H1 (cell line): ENCODE data around the gene RBM47. TPM values are rescaled to one million over a fixed set of nuclear protein-coding genes. Genes with fewer than 3 reads are reported as not detected.

Experiments used
- CTCF ChIA-PET: fragments of 300-600 bp; sonication (Branson Sonifier 250); formaldehyde crosslinking; loops from one replicate; lab custom pipeline; 2021; ENCODE audit not compliant: partially characterized antibody; lab: Charles Lee
- POLR2A ChIA-PET: fragments of 300-600 bp; sonication (Branson Sonifier 250); formaldehyde crosslinking; loops from one replicate; lab custom pipeline; 2021; ENCODE audit warnings: inconsistent platforms; ENCODE audit not compliant: partially characterized antibody; lab: Charles Lee
- DNase-seq, 2 experiments: peaks; one replicate each; pipeline versions ENCODE4 v3.0.0 to v3.0.0-alpha.2; 2010 to 2022; ENCODE audit warnings: low spot score in 2 of 2, low read depth in 1 of 2, mixed read lengths in 1 of 2
- FAIRE-seq: peaks from 2 replicates; lab custom pipeline; 2011; peaks lifted over from hg19 to GRCh38; lab: Jason Lieb, UNC
- H2AFZ ChIP-seq: 2 replicates; pipeline ENCODE4 v1.8.1; 2012; ENCODE audit warnings: low read length, inconsistent platforms
- H2AK5ac ChIP-seq: 2 replicates; pipeline ENCODE4 v1.6.1; 2013; ENCODE audit warnings: low read depth, low read length
- H2BK120ac ChIP-seq: replicated peaks from 2 replicates; pipeline ENCODE3; 2013; ENCODE audit warnings: low read depth, low read length, inconsistent platforms
- H2BK12ac ChIP-seq: 2 replicates; pipeline ENCODE4 v1.6.1; 2013; ENCODE audit warnings: low read depth, low read length
- H2BK15ac ChIP-seq: 2 replicates; pipeline ENCODE4 v1.6.1; 2013; ENCODE audit warnings: low read length
- H2BK20ac ChIP-seq: 2 replicates; pipeline ENCODE4 v1.6.1; 2013; ENCODE audit warnings: low read length
- H2BK5ac ChIP-seq: 2 replicates; pipeline ENCODE4 v1.6.1; 2013; ENCODE audit warnings: low read depth, low read length
- H3K14ac ChIP-seq: 2 replicates; pipeline ENCODE4 v1.6.1; 2013; ENCODE audit warnings: inconsistent platforms; ENCODE audit not compliant: insufficient read length
- H3K18ac ChIP-seq: 2 replicates; pipeline ENCODE4 v1.6.1; 2013; ENCODE audit warnings: low read length; ENCODE audit errors: extremely low read depth
- H3K23ac ChIP-seq: 2 replicates; pipeline ENCODE4 v1.6.1; 2013; ENCODE audit warnings: inconsistent platforms; ENCODE audit not compliant: insufficient read length
- H3K23me2 ChIP-seq: 2 replicates; pipeline ENCODE4 v1.6.1; 2013; ENCODE audit warnings: low read depth, low read length
- H3K27ac ChIP-seq: 2 replicates; pipeline ENCODE4 v1.6.1; 2011; ENCODE audit warnings: low read depth, low read length, inconsistent platforms
- H3K27me3 ChIP-seq, 4 experiments: replicated peaks in 1 of 4; 1 replicate in 1 of 4; 2 replicates in 3 of 4; pipeline versions ENCODE4 v1.6.1 to v1.8.1; 2011 to 2013; ENCODE audit warnings: low read length in 3 of 4, mild to moderate bottlenecking in 3 of 4, inconsistent platforms in 2 of 4, mixed read lengths in 2 of 4, moderate library complexity in 1 of 4; ENCODE audit not compliant: control insufficient read depth in 3 of 4, insufficient read depth in 3 of 4; ENCODE audit errors: extremely low read depth in 1 of 4
- H3K36me3 ChIP-seq, 4 experiments: 2 replicates each; pipeline versions ENCODE4 v1.6.1 to v1.8.1; 2011 to 2013; ENCODE audit warnings: mild to moderate bottlenecking in 4 of 4, low read length in 3 of 4, moderate library complexity in 2 of 4, control low read depth in 1 of 4, inconsistent platforms in 1 of 4; ENCODE audit not compliant: insufficient read depth in 4 of 4, control insufficient read depth in 2 of 4
- H3K4ac ChIP-seq: replicated peaks from 2 replicates; pipeline ENCODE3; 2013; ENCODE audit warnings: low read length, low read depth, mixed read lengths, inconsistent platforms; ENCODE audit not compliant: insufficient read length
- H3K4me1 ChIP-seq, 4 experiments: replicated peaks in 1 of 4; 1 replicate in 1 of 4; 2 replicates in 3 of 4; pipeline versions ENCODE4 v1.6.1 to v1.8.1; 2011 to 2013; ENCODE audit warnings: low read length in 3 of 4, inconsistent platforms in 2 of 4, mixed read lengths in 1 of 4; ENCODE audit not compliant: insufficient read depth in 4 of 4, control insufficient read depth in 3 of 4
- H3K4me2 ChIP-seq, 2 experiments: 2 replicates each; pipeline versions ENCODE4 v1.6.1 to v1.8.1; 2011 to 2013; ENCODE audit warnings: low read depth in 2 of 2, low read length in 2 of 2, control low read depth in 1 of 2, inconsistent platforms in 1 of 2, mild to moderate bottlenecking in 1 of 2; ENCODE audit not compliant: insufficient read depth in 1 of 2
- H3K4me3 ChIP-seq, 4 experiments: fragments of 200-600, 300-600 bp in 1 of 4; sonication (generic), shearing (Covaris generic), sonication (Bioruptor Twin) in 1 of 4; 2 replicates each; pipeline versions ENCODE4 v1.5.1 to v1.8.1; 2011 to 2016; ENCODE audit warnings: low read length in 4 of 4, low read depth in 3 of 4, control low read depth in 2 of 4, inconsistent platforms in 2 of 4, mild to moderate bottlenecking in 2 of 4, mixed read lengths in 1 of 4, moderate library complexity in 1 of 4; ENCODE audit not compliant: insufficient read depth in 2 of 4; ENCODE audit errors: extremely low read depth in 1 of 4
- H3K56ac ChIP-seq: replicated peaks from 2 replicates; pipeline ENCODE3; 2013; ENCODE audit warnings: low read depth, mild to moderate bottlenecking, mixed read lengths, low read length, inconsistent platforms; ENCODE audit not compliant: insufficient read length
- H3K79me1 ChIP-seq: 2 replicates; pipeline ENCODE4 v1.6.1; 2013; ENCODE audit warnings: low read depth, low read length, control low read depth
- H3K79me2 ChIP-seq, 2 experiments: 2 replicates each; pipeline versions ENCODE4 v1.6.1 to v1.8.1; 2012 to 2013; ENCODE audit warnings: low read length in 2 of 2, mild to moderate bottlenecking in 2 of 2, inconsistent platforms in 1 of 2; ENCODE audit not compliant: insufficient read depth in 2 of 2, control insufficient read depth in 1 of 2
- H3K9ac ChIP-seq, 4 experiments: replicated peaks in 1 of 4; 1 replicate in 1 of 4; 2 replicates in 3 of 4; pipeline versions ENCODE4 v1.6.1 to v1.8.1; 2011 to 2013; ENCODE audit warnings: low read depth in 3 of 4, low read length in 3 of 4, control low read depth in 2 of 4, mild to moderate bottlenecking in 2 of 4, moderate library complexity in 2 of 4, inconsistent platforms in 1 of 4; ENCODE audit errors: extremely low read depth in 1 of 4
- H3K9me3 ChIP-seq, 2 experiments: 2 replicates each; pipeline versions ENCODE4 v1.6.1 to v1.8.1; 2012 to 2013; ENCODE audit warnings: mild to moderate bottlenecking in 2 of 2, moderate library complexity in 2 of 2, control low read depth in 1 of 2, inconsistent platforms in 1 of 2, low read depth in 1 of 2, low read length in 1 of 2, mixed read lengths in 1 of 2; ENCODE audit not compliant: insufficient read depth in 2 of 2
- H4K20me1 ChIP-seq, 2 experiments: replicated peaks in 1 of 2; 2 replicates each; pipeline versions ENCODE3 to v1.8.1; 2011 to 2013; ENCODE audit warnings: inconsistent platforms in 2 of 2, low read length in 2 of 2, mild to moderate bottlenecking in 1 of 2; ENCODE audit not compliant: insufficient read depth in 2 of 2, control insufficient read depth in 1 of 2
- H4K5ac ChIP-seq: 2 replicates; pipeline ENCODE4 v1.6.1; 2013; ENCODE audit warnings: low read length, low read depth, mixed read lengths, inconsistent platforms; ENCODE audit not compliant: insufficient read length
- H4K8ac ChIP-seq: 2 replicates; pipeline ENCODE4 v1.8.0; 2013; ENCODE audit warnings: mild to moderate bottlenecking, moderate library complexity, low read length, inconsistent platforms; ENCODE audit not compliant: insufficient read depth; ENCODE audit errors: extremely low read depth
- H4K91ac ChIP-seq: replicated peaks from 2 replicates; pipeline ENCODE3; 2013; ENCODE audit warnings: low read length, mixed read lengths, inconsistent platforms; ENCODE audit not compliant: insufficient read length
- EZH2 ChIP-seq: fragments of 200-600 bp; sonication (generic); IDR thresholded peaks from 2 replicates; pipeline ENCODE4 v1.7.1; 2012; ENCODE audit warnings: low read depth, mild to moderate bottlenecking, moderate library complexity, low read length, inconsistent platforms; ENCODE audit not compliant: severe bottlenecking
- JUN ChIP-seq: IDR thresholded peaks from 2 replicates; pipeline ENCODE4 v1.6.1; 2011; ENCODE audit warnings: low read depth, mild to moderate bottlenecking, improper control_type of control experiment, low read length
- POLR2AphosphoS5 ChIP-seq: IDR thresholded peaks from 2 replicates; pipeline ENCODE4 v1.6.1; 2011; ENCODE audit warnings: low read depth, low read length
- RAD21 ChIP-seq, 2 experiments: IDR thresholded peaks in 1 of 2; conservative IDR thresholded peaks in 1 of 2; 2 replicates each; pipeline ENCODE4 v1.6.1; 2011; ENCODE audit warnings: low read depth in 2 of 2, low read length in 2 of 2, improper control_type of control experiment in 1 of 2, inconsistent platforms in 1 of 2, mild to moderate bottlenecking in 1 of 2, moderate library complexity in 1 of 2
- SP4 ChIP-seq: IDR thresholded peaks from 2 replicates; pipeline ENCODE4 v1.6.1; 2012; ENCODE audit warnings: low read length, inconsistent platforms
- WGBS, 2 experiments: shearing (Covaris generic) in 1 of 2; methylation state at CpG; one replicate each; pipeline versions ENCODE4 v1.1.6 to v1.1.7; 2013 to 2015; ENCODE audit warnings: low lambda C conversion rate in 2 of 2, mixed read lengths in 2 of 2, inconsistent platforms in 1 of 2, low coverage in 1 of 2, missing lambda C conversion rate in 1 of 2; ENCODE audit not compliant: insufficient replicate concordance in 2 of 2, insufficient coverage in 1 of 2, insufficient read length in 1 of 2; ENCODE audit errors: extremely low coverage in 1 of 2, missing lambda C conversion rate in 1 of 2; 5-methylcytosine and 5-hydroxymethylcytosine counted together
- polyA plus RNA-seq, 7 experiments: library from polyadenylated mRNA; depleted of rRNA in 3 of 7; stranded (reverse) in 5 of 7; unstranded in 2 of 7; fragments of >200 nt in 5 of 7; fragments of 200-250 nt in 2 of 7; gene quantifications; 1 replicate in 5 of 7; 2 replicates in 1 of 7; 4 replicates in 1 of 7; pipeline versions ENCODE4 v1.2.1 to v1.2.3, GENCODE V29; 2011 to 2013; ENCODE audit warnings: missing spikeins in 2 of 7, mixed read lengths in 2 of 7
- total RNA-seq: library from RNA; stranded (reverse); fragmentation: NEBNext Ultra II Directional; extraction: Animal tissue kit (Norgen Biotek cat#: 25700); gene quantifications from 2 replicates; pipeline ENCODE4 v1.2.1, GENCODE V29; 2021
- TF ChIP-seq, protein P1 (sequence below): IDR thresholded peaks from 2 replicates; pipeline ENCODE4 v1.6.1; 2012; ENCODE audit warnings: inconsistent platforms
- TF ChIP-seq, protein P2 (sequence below), 3 experiments: IDR thresholded peaks; 1 replicate in 2 of 3; 2 replicates in 1 of 3; pipeline versions ENCODE4 v1.5.1 to v1.6.1; 2011; ENCODE audit warnings: low read length in 3 of 3, mild to moderate bottlenecking in 3 of 3, inconsistent platforms in 2 of 3, low read depth in 1 of 3, moderate library complexity in 1 of 3; ENCODE audit not compliant: insufficient read depth in 1 of 3; ENCODE audit errors: control extremely low read depth in 1 of 3

Gene RBM47
- total and polyA plus RNA-seq, 2 of the 8 experiments (the other 6 are each of a cell fraction or from before 2014, with no cell fraction given) = 42.8 to 78.9 TPM

DNA sequence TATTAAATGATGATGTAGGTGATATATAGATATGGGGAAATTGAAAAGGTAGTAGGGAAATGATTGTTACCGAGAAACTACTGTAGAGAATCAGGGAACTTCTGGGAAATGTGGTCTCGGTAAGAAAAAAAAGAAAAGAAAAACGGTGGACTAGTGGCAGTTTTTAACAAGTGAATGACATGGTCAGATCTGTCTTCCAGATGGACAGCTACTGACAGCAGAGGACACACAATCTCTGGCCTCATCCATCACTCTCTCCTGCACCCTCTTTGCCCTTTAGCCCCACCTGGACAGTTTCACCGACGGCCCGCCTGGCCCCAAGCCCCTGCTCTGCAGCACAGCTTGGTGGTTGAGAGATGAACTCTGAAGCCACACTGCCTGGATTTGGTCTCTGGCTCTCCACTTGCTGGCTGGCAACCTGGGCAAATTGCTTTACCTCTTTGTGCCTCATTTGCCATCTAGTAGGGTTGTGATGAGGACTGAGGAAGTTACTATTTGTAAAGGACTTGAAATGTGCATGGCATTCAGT lies 23.4 kb downstream of the RBM47 start:
- Histone ChIP-seq H4K91ac (no peak overlapping the region), H3K4me1 (peaks cover 0 to 3% (median 0%) of the 10 kb centered on the region in 4 experiments; a peak in 1 of 7 replicates), H3K56ac (no peak overlapping the region), H3K4ac (no peak overlapping the region), H2BK20ac (no peak overlapping the region), H3K79me1 (peaks cover 2% of the 10 kb centered on the region; the same call in 1 of the 2 replicates), H3K9me3 (no peaks in the 10 kb centered on the region), H3K23me2 (no peaks in the 10 kb centered on the region), H3K36me3 (no peaks in the 10 kb centered on the region), H2BK120ac (no peak overlapping the region), H2BK12ac (no peak overlapping the region), H3K23ac (no peak overlapping the region), H3K4me2 (no peak overlapping the region), H3K27ac (no peak overlapping the region), H3K14ac (no peak overlapping the region), H4K20me1 (peaks cover 2 to 3% of the 10 kb centered on the region in 2 experiments), H3K9ac (no peak overlapping the region), H3K27me3 (no peaks in the 10 kb centered on the region), H2AFZ (no peak overlapping the region), H4K8ac (no peak overlapping the region), H2BK15ac (no peak overlapping the region), H3K4me3 (no peak overlapping the region), H2BK5ac (no peak overlapping the region)
- ChIA-PET CTCF (no interaction called here), POLR2A (no interaction called here)
- DNase-seq (no peak), FAIRE-seq (no peak)
- 93 to 100% methylated on average over 1 to 6 of the region's 6 CpGs for WGBS, 2 experiments
- TF ChIP-seq RAD21 (IDR thresholded peaks at IDR 0.05 in 1 of 2, conservative IDR thresholded peaks at IDR 0.05 in 1 of 2; ENCODE audit: low read depth in 2 of 2, low read length in 2 of 2) (peak; percentile 47 to 56), POLR2AphosphoS5 (no peak), EZH2 (no peak), JUN (no peak), SP4 (no peak)
- TF ChIP-seq, protein P1, sequence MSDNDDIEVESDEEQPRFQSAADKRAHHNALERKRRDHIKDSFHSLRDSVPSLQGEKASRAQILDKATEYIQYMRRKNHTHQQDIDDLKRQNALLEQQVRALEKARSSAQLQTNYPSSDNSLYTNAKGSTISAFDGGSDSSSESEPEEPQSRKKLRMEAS = no peak
- TF ChIP-seq, protein P2, sequence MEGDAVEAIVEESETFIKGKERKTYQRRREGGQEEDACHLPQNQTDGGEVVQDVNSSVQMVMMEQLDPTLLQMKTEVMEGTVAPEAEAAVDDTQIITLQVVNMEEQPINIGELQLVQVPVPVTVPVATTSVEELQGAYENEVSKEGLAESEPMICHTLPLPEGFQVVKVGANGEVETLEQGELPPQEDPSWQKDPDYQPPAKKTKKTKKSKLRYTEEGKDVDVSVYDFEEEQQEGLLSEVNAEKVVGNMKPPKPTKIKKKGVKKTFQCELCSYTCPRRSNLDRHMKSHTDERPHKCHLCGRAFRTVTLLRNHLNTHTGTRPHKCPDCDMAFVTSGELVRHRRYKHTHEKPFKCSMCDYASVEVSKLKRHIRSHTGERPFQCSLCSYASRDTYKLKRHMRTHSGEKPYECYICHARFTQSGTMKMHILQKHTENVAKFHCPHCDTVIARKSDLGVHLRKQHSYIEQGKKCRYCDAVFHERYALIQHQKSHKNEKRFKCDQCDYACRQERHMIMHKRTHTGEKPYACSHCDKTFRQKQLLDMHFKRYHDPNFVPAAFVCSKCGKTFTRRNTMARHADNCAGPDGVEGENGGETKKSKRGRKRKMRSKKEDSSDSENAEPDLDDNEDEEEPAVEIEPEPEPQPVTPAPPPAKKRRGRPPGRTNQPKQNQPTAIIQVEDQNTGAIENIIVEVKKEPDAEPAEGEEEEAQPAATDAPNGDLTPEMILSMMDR (IDR thresholded peaks at IDR 0.05; ENCODE audit: control extremely low read depth in 1 of 3, insufficient read depth in 1 of 3, low read depth in 1 of 3, low read length in 3 of 3) = peak; percentile 23 to 49 (median 40)
- TF ChIP-seq, all 59 proteins: peak for 2
- no peak overlapping the region for H4K5ac ChIP-seq
- H2AK5ac ChIP-seq = no peak overlapping the region
- H3K79me2 ChIP-seq = peaks cover 0 to 81% of the 10 kb centered on the region in 2 experiments; a peak in 2 of 4 replicates
- no peak overlapping the region for H3K18ac ChIP-seq
